ENCODE data around the gene PUM2. TPM values are rescaled to one million over a fixed set of nuclear protein-coding genes. Genes with fewer than 3 reads are reported as not detected.

Gene PUM2
- total and polyA plus RNA-seq, 11 donors, result 18.6 to 75.4 (median 58.5) TPM

DNA sequence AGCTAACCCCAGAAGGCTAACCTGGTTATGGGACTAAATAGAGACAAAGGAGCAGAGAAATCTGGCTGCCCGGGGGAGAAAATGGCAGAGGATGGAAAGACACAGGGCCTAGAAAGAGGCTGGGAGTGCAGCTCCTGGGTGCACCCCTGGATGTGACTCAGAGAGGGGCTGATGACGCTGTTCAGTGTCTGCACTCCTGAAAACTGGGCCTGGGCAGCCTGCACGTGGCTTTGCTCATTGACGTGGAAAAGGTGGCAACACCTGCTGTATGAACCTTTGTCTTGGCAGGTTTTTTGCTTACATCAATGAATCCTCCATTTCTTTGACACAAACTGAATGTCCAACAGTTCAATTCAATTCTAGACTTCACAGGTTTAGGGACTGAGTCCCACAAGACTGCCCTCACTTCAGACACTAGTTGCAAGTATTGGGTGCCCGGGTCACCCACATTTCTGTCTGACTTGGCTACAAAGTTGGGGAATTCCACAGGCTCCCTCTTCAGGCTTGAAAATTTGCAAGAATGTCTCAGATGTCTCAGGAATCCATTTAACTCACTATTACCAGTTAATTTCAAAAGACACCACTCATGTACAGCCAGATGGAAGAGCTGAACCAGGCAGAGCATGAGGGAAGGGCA, 47.3 kb upstream of the PUM2 start:
- intact Hi-C loops (cut with DNase I), result loop anchor here in 1 of 10 donors (10.0 kb wide), 1 partner anchor 567 kb away; no protein-coding TSS in a partner anchor
- no peaks in the 10 kb centered on the region for H3K9me3 ChIP-seq

GRCh38 chr2:20396356-20397000, 45.8 kb upstream of the PUM2 start:
- no peak overlapping the region for H3K27ac ChIP-seq
- H3K9me3 ChIP-seq, result no peaks in the 10 kb centered on the region
- TF ChIP-seq, protein P1, sequence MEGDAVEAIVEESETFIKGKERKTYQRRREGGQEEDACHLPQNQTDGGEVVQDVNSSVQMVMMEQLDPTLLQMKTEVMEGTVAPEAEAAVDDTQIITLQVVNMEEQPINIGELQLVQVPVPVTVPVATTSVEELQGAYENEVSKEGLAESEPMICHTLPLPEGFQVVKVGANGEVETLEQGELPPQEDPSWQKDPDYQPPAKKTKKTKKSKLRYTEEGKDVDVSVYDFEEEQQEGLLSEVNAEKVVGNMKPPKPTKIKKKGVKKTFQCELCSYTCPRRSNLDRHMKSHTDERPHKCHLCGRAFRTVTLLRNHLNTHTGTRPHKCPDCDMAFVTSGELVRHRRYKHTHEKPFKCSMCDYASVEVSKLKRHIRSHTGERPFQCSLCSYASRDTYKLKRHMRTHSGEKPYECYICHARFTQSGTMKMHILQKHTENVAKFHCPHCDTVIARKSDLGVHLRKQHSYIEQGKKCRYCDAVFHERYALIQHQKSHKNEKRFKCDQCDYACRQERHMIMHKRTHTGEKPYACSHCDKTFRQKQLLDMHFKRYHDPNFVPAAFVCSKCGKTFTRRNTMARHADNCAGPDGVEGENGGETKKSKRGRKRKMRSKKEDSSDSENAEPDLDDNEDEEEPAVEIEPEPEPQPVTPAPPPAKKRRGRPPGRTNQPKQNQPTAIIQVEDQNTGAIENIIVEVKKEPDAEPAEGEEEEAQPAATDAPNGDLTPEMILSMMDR (IDR thresholded peaks at IDR 0.05), result no peak
- TF ChIP-seq POLR2A (IDR thresholded peaks at IDR 0.05), result no peak
- no peak for ATAC-seq
- no peaks in the 10 kb centered on the region for H3K4me1 ChIP-seq
- H3K4me3 ChIP-seq, result no peak overlapping the region
- no peaks in the 10 kb centered on the region for H3K27me3 ChIP-seq
- WGBS, 4 donors, result 75 to 81% (median 77%) methylated on average over 9 of the region's 9 CpGs
- DNase-seq, result no peak
- no peaks in the 10 kb centered on the region for H3K36me3 ChIP-seq
- intact Hi-C loops (cut with DNase I), result loop anchor here in 1 of 10 donors (10.0 kb wide), 1 partner anchor 568 kb away; no protein-coding TSS in a partner anchor

More for the DNA sequence above, 47.3 kb upstream of the PUM2 start:
- 81 to 93% (median 86%) methylated on average over 5 of the region's 5 CpGs for WGBS, 4 donors
- H3K36me3 ChIP-seq, result no peaks in the 10 kb centered on the region
- no peak overlapping the region for H3K27ac ChIP-seq
- ATAC-seq (no peak), DNase-seq (no peak)
- H3K4me3 ChIP-seq, result no peak overlapping the region
- no peak for TF ChIP-seq POLR2A (IDR thresholded peaks at IDR 0.05)
- TF ChIP-seq, protein P1 (IDR thresholded peaks at IDR 0.05), result no peak
- H3K4me1 ChIP-seq, result no peaks in the 10 kb centered on the region
- H3K27me3 ChIP-seq, result no peaks in the 10 kb centered on the region

DNA sequence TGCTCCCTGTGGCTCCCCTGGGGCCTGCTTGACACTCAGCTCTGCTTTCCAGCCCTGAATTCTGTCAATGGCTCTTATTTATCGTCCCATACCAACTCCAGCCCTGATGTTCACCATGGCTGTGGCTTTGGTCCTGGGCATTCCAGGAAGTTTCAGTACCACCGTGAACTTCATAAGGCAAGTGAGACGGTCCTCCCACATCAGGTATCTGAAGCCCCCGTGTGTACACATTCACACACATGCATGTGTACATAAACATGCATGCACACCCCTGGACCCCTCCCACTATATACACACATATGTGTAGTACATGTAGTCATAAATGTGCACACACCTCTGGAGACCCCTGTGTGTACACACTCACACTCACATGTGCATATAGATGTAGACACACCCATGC, 43.3 kb upstream of the PUM2 start:
- no peaks in the 10 kb centered on the region for H3K9me3 ChIP-seq
- intact Hi-C loops (cut with DNase I), result loop anchor here in 1 of 10 donors (10.0 kb wide), 1 partner anchor 571 kb away; no protein-coding TSS in a partner anchor
- no peak overlapping the region for H3K27ac ChIP-seq
- H3K36me3 ChIP-seq, result no peaks in the 10 kb centered on the region
- peaks cover 0 to 3% (median 0%) of the 10 kb centered on the region in 9 donors for H3K27me3 ChIP-seq
- no peak overlapping the region for H3K4me3 ChIP-seq
- no peaks in the 10 kb centered on the region for H3K4me1 ChIP-seq
- DNase-seq (no peak), ATAC-seq (no peak)
- no peak for TF ChIP-seq POLR2A (IDR thresholded peaks at IDR 0.05)
- TF ChIP-seq, protein P1 (IDR thresholded peaks at IDR 0.05), result no peak
- 87 to 95% (median 90%) methylated on average over 4 of the region's 4 CpGs for WGBS, 4 donors

DNA sequence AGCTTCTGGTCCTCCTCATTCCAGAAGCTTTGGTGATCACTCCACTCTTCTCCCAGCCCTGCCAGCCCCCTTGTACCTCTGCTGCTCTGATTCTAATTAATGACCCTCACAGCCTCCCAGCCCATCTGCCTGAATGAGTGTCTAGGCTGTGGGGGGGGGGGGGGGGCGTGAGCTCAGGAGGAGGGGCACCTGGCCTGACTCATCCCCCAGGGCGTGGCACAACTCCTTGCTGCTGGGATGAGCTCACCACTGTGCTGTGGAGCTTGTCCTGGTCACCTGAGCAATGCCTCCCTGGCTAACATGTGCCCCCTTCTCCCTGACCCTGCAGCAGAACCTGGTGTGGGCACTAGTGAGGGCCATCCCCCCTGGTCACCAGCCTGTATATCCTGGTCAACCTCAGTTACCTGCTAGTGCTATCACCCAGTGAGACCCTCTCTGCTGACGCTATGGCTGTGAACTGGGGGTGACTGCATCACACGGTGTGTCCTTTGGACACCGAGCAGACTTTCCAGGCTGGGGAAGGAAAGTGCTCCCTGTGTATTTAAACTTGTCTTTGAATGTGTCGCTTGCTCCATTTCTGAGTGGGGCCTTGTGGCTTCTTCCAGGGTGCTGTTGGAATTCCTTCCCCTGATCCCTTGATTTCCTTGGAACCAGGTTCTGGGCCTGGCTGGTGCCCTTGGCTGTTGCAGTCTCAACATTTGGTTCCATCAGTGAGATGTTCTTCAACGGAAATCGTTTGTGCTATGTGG, 41.5 kb upstream of the PUM2 start:
- intact Hi-C loops (cut with DNase I), result loop anchor here in 1 of 10 donors (10.0 kb wide), 1 partner anchor 573 kb away; no protein-coding TSS in a partner anchor
- no peak for TF ChIP-seq POLR2A (IDR thresholded peaks at IDR 0.05)
- TF ChIP-seq, protein P1 (IDR thresholded peaks at IDR 0.05), result no peak
- Histone ChIP-seq H3K9me3 (no peaks in the 10 kb centered on the region), H3K36me3 (no peaks in the 10 kb centered on the region), H3K4me1 (no peaks in the 10 kb centered on the region), H3K4me3 (no peak overlapping the region), H3K27me3 (peaks cover 0 to 3% (median 0%) of the 10 kb centered on the region in 9 donors), H3K27ac (no peak overlapping the region)
- no peak for ATAC-seq
- 76 to 94% (median 87%) methylated on average over 7 to 8 of the region's 8 CpGs for WGBS, 4 donors
- DNase-seq, result no peak
